H9 (cell line): ENCODE data around the gene OR4M1. TPM values are rescaled to one million over a fixed set of nuclear protein-coding genes. Genes with fewer than 3 reads are reported as not detected.
"Not testable (repeated sequence)": the region's sequence is repeated elsewhere in the genome, so short reads cannot be mapped to it uniquely, and the experiment has no call there.

Experiments
- DNase-seq: peaks from one replicate; pipeline ENCODE4 v3.0.0-alpha.2; 2017
- H2AFZ ChIP-seq: one replicate; pipeline ENCODE4 v1.6.1; 2013; ENCODE audit warnings: mild to moderate bottlenecking, low read length, control low read depth, moderate library complexity
- H2AK5ac ChIP-seq: 2 replicates; pipeline ENCODE4 v1.6.1; 2013; ENCODE audit warnings: low read length, control low read depth, mixed read lengths; ENCODE audit not compliant: insufficient read length
- H2BK120ac ChIP-seq: one replicate; pipeline ENCODE4 v1.6.1; 2013; ENCODE audit warnings: low read depth, mild to moderate bottlenecking, low read length, control low read depth, inconsistent platforms; ENCODE audit not compliant: poor library complexity, severe bottlenecking
- H2BK12ac ChIP-seq: 2 replicates; pipeline ENCODE4 v1.6.1; 2013; ENCODE audit warnings: low read length, control low read depth, mixed read lengths, low read depth; ENCODE audit not compliant: insufficient read length
- H2BK15ac ChIP-seq: 2 replicates; pipeline ENCODE4 v1.6.1; 2013; ENCODE audit warnings: low read depth, low read length, control low read depth
- H2BK20ac ChIP-seq: one replicate; pipeline ENCODE4 v1.6.1; 2013; ENCODE audit warnings: low read depth, mild to moderate bottlenecking, low read length, control low read depth, inconsistent platforms; ENCODE audit not compliant: poor library complexity, severe bottlenecking
- H2BK5ac ChIP-seq: 2 replicates; pipeline ENCODE4 v1.6.1; 2013; ENCODE audit warnings: low read length, control low read depth, mixed read lengths; ENCODE audit not compliant: insufficient read length
- H3K14ac ChIP-seq: 2 replicates; pipeline ENCODE4 v1.6.1; 2013; ENCODE audit warnings: low read length, control low read depth; ENCODE audit not compliant: insufficient read depth
- H3K18ac ChIP-seq: 2 replicates; pipeline ENCODE4 v1.6.1; 2013; ENCODE audit warnings: low read depth, mild to moderate bottlenecking, mixed read lengths, low read length, control low read depth; ENCODE audit not compliant: insufficient read length
- H3K23ac ChIP-seq: 2 replicates; pipeline ENCODE4 v1.6.1; 2013; ENCODE audit warnings: low read length, control low read depth, mixed read lengths, low read depth; ENCODE audit not compliant: insufficient read length
- H3K23me2 ChIP-seq: 2 replicates; pipeline ENCODE4 v1.6.1; 2013; ENCODE audit warnings: low read depth, mild to moderate bottlenecking, mixed read lengths, low read length, control low read depth; ENCODE audit not compliant: insufficient read length, poor library complexity, severe bottlenecking
- H3K27ac ChIP-seq: 2 replicates; pipeline ENCODE4 v1.5.1; 2013; ENCODE audit warnings: low read length, control low read depth, mixed read lengths, low read depth; ENCODE audit not compliant: insufficient read length
- H3K27me3 ChIP-seq: 2 replicates; pipeline ENCODE4 v1.6.1; 2013; ENCODE audit warnings: low read length, control low read depth, inconsistent platforms; ENCODE audit not compliant: insufficient read depth
- H3K4ac ChIP-seq: 2 replicates; pipeline ENCODE4 v1.6.1; 2013; ENCODE audit warnings: low read depth, mild to moderate bottlenecking, control low read depth, inconsistent platforms, low read length, moderate library complexity
- H3K4me1 ChIP-seq: 2 replicates; pipeline ENCODE4 v1.6.1; 2013; ENCODE audit warnings: low read length, control low read depth, inconsistent platforms; ENCODE audit not compliant: insufficient read depth
- H3K4me2 ChIP-seq: 2 replicates; pipeline ENCODE4 v1.6.1; 2013; ENCODE audit warnings: low read length, control low read depth, mixed read lengths; ENCODE audit not compliant: insufficient read length, insufficient read depth
- H3K56ac ChIP-seq: 2 replicates; pipeline ENCODE4 v1.6.1; 2013; ENCODE audit warnings: low read depth, mild to moderate bottlenecking, mixed read lengths, low read length, control low read depth; ENCODE audit not compliant: insufficient read length
- H3K79me1 ChIP-seq: 2 replicates; pipeline ENCODE4 v1.6.1; 2013; ENCODE audit warnings: low read depth, mild to moderate bottlenecking, moderate library complexity, low read length, control low read depth, inconsistent platforms; ENCODE audit not compliant: insufficient read depth, poor library complexity, severe bottlenecking
- H3K79me2 ChIP-seq: 2 replicates; pipeline ENCODE4 v1.6.1; 2013; ENCODE audit warnings: low read length, control low read depth, inconsistent platforms; ENCODE audit not compliant: insufficient read depth
- H3K9ac ChIP-seq: 2 replicates; pipeline ENCODE4 v1.6.1; 2013; ENCODE audit warnings: low read length, control low read depth, mixed read lengths; ENCODE audit not compliant: insufficient read length; ENCODE audit errors: extremely low read depth
- H3K9me3 ChIP-seq: one replicate; pipeline ENCODE4 v1.6.1; 2013; ENCODE audit warnings: low read depth, low read length, inconsistent platforms; ENCODE audit not compliant: control insufficient read depth
- H3T11ph ChIP-seq: one replicate; pipeline ENCODE4 v1.6.1; 2013; ENCODE audit warnings: mild to moderate bottlenecking, low read length, control low read depth, inconsistent platforms
- H4K20me1 ChIP-seq: one replicate; pipeline ENCODE4 v1.6.1; 2013; ENCODE audit not compliant: control insufficient read depth, insufficient read length, insufficient read depth
- H4K5ac ChIP-seq: 2 replicates; pipeline ENCODE4 v1.6.1; 2013; ENCODE audit warnings: low read depth, mild to moderate bottlenecking, mixed read lengths, low read length, control low read depth; ENCODE audit not compliant: insufficient read length
- H4K8ac ChIP-seq: replicated peaks from 2 replicates; pipeline ENCODE4 v1.6.1; 2013; ENCODE audit warnings: low read length, control low read depth, mixed read lengths, low read depth; ENCODE audit not compliant: insufficient read length
- H4K91ac ChIP-seq: 2 replicates; pipeline ENCODE4 v1.6.1; 2013; ENCODE audit warnings: low read depth, mild to moderate bottlenecking, moderate library complexity, mixed read lengths, low read length, control low read depth; ENCODE audit not compliant: insufficient read length
- H3K27ac Mint-ChIP-seq, 3 experiments: 2 replicates in 2 of 3; 3 replicates in 1 of 3; pipeline ENCODE4 v1.8.0; 2020 to 2021; ENCODE audit warnings: mixed read lengths in 3 of 3, mild to moderate bottlenecking in 1 of 3, moderate library complexity in 1 of 3
- H3K27me3 Mint-ChIP-seq: 2 replicates; pipeline ENCODE4 v1.8.0; 2021; ENCODE audit warnings: low read depth, mild to moderate bottlenecking, moderate library complexity, mixed read lengths
- H3K36me3 Mint-ChIP-seq, 3 experiments: 2 replicates in 2 of 3; 3 replicates in 1 of 3; pipeline ENCODE4 v1.8.0; 2020 to 2021; ENCODE audit warnings: low read depth in 3 of 3, mixed read lengths in 3 of 3; ENCODE audit not compliant: insufficient read depth in 1 of 3
- H3K4me1 Mint-ChIP-seq, 2 experiments: 2 replicates each; pipeline ENCODE4 v1.8.0; 2020; ENCODE audit warnings: mixed read lengths in 2 of 2
- H3K4me3 Mint-ChIP-seq, 2 experiments: 2 replicates in 1 of 2; 3 replicates in 1 of 2; pipeline ENCODE4 v1.8.0; 2020 to 2021; ENCODE audit warnings: mild to moderate bottlenecking in 2 of 2, mixed read lengths in 2 of 2, moderate library complexity in 1 of 2
- H3K9me3 Mint-ChIP-seq, 2 experiments: 2 replicates in 1 of 2; 3 replicates in 1 of 2; pipeline ENCODE4 v1.8.0; 2020; ENCODE audit warnings: mild to moderate bottlenecking in 2 of 2, mixed read lengths in 2 of 2, moderate library complexity in 1 of 2
- WGBS: extraction: QIAGEN DNeasy Blood & Tissue Kit; methylation state at CpG from one replicate; pipeline ENCODE4 v1.1.7; 2013; ENCODE audit warnings: missing lambda C conversion rate, low lambda C conversion rate, mixed read lengths; ENCODE audit not compliant: insufficient read length; ENCODE audit errors: extremely low coverage; 5-methylcytosine and 5-hydroxymethylcytosine counted together
- total RNA-seq: library from RNA; stranded (reverse); gene quantifications from 2 replicates; pipeline ENCODE4 v1.2.1, GENCODE V29; 2021

The OR4M1 gene
- total RNA-seq, 1 experiment from 2014 or later, result not detected

- H3K79me1 ChIP-seq, H2BK5ac ChIP-seq, H4K5ac ChIP-seq, H4K91ac ChIP-seq, H3T11ph ChIP-seq, H3K23me2 ChIP-seq, H4K8ac ChIP-seq, H2BK120ac ChIP-seq, H3K4me2 ChIP-seq, H3K27me3 Mint-ChIP-seq, H3K27ac ChIP-seq, H3K18ac ChIP-seq, H2BK15ac ChIP-seq, H2AK5ac ChIP-seq, H3K4ac ChIP-seq, H2BK20ac ChIP-seq, H2BK12ac ChIP-seq, H3K27ac Mint-ChIP-seq, DNase-seq, H4K20me1 ChIP-seq, H3K27me3 ChIP-seq, H3K23ac ChIP-seq, H3K79me2 ChIP-seq, H3K4me3 Mint-ChIP-seq, H3K4me1 ChIP-seq, H3K4me1 Mint-ChIP-seq, H3K14ac ChIP-seq, H3K9ac ChIP-seq, H3K56ac ChIP-seq, H2AFZ ChIP-seq: not testable (repeated sequence)
- WGBS, result no CpG with 5 or more reads among the region's 4 CpGs
- Mint-ChIP-seq H3K9me3 (peaks cover 0 to 27% of the 10 kb centered on the region in 2 experiments), H3K36me3 (peaks cover 7 to 29% (median 17%) of the 10 kb centered on the region in 3 experiments)
- peaks cover 52% of the 10 kb centered on the region for H3K9me3 ChIP-seq
Observed at GRCh38 chr14:19813171-19813920, 40.0 kb downstream of the OR4M1 start.

- not testable (repeated sequence) for H3K14ac ChIP-seq, H3K27me3 ChIP-seq, H2AK5ac ChIP-seq, H3K4me1 Mint-ChIP-seq, H3K27me3 Mint-ChIP-seq, H4K8ac ChIP-seq, H4K20me1 ChIP-seq, H3K9ac ChIP-seq, H3K27ac ChIP-seq, H3T11ph ChIP-seq, H3K27ac Mint-ChIP-seq, H2BK20ac ChIP-seq, H3K9me3 Mint-ChIP-seq, H3K79me1 ChIP-seq, H3K4ac ChIP-seq, DNase-seq, H2BK15ac ChIP-seq, H3K79me2 ChIP-seq, H4K5ac ChIP-seq, H3K23ac ChIP-seq, H3K18ac ChIP-seq, H2BK120ac ChIP-seq, H2BK12ac ChIP-seq, H3K4me3 Mint-ChIP-seq, H3K4me2 ChIP-seq, H3K23me2 ChIP-seq, H3K4me1 ChIP-seq, H4K91ac ChIP-seq, H2AFZ ChIP-seq, H2BK5ac ChIP-seq, H3K56ac ChIP-seq
- peaks cover 11 to 27% (median 14%) of the 10 kb centered on the region in 3 experiments for H3K36me3 Mint-ChIP-seq
- H3K9me3 ChIP-seq, result peaks cover 61% of the 10 kb centered on the region
- no CpG with 5 or more reads among the region's 1 CpG for WGBS
Observed at GRCh38 chr14:19819879-19820278, 46.6 kb downstream of the OR4M1 start.
